Erythroblast (primary cell): ENCODE results near the gene KRAS.

Experiments used
- DNase-seq, 2 experiments: peaks; one replicate each; lab custom pipeline; 2025; lab: John Stamatoyannopoulos, UW
- GATA1 ChIP-seq: IDR thresholded peaks from 2 replicates; pipeline ENCODE4 v1.6.1; 2011; ENCODE audit warnings: low read depth, mild to moderate bottlenecking, control low read depth, low read length, moderate library complexity
- POLR2A ChIP-seq: IDR thresholded peaks from 2 replicates; pipeline ENCODE4 v1.6.1; 2011; ENCODE audit warnings: mild to moderate bottlenecking, low read length

The KRAS gene

GRCh38 chr12:25156061-25156460 is 94.7 kb downstream of the KRAS start:
- TF ChIP-seq POLR2A (no peak), GATA1 (no peak)
- no peak for DNase-seq

- no peak for TF ChIP-seq GATA1
- TF ChIP-seq POLR2A = no peak
- DNase-seq = peak; percentile 16 to 61
These were observed 95.6 kb downstream of the KRAS start for GRCh38 chr12:25155022-25155576.
